CD14-positive monocyte (primary cell): ENCODE data around the gene SPG7. TPM values are rescaled to one million over a fixed set of nuclear protein-coding genes. Genes with fewer than 3 reads are reported as not detected.

Experiments used
- DNase-seq, 3 donors: peaks; one replicate each; pipeline ENCODE4 v3.0.0-alpha.2; 2011 to 2022
- H2AFZ ChIP-seq: 2 replicates; pipeline ENCODE4 v1.6.0; 2012; ENCODE audit warnings: mild to moderate bottlenecking, low read depth, low read length, inconsistent platforms; ENCODE audit not compliant: insufficient read depth, poor library complexity, severe bottlenecking
- H3K27ac ChIP-seq, 2 donors: 1 replicate in 1 of 2; 2 replicates in 1 of 2; pipeline ENCODE4 v1.5.1; 2012 to 2013; ENCODE audit warnings: low read length in 2 of 2, control low read depth in 1 of 2, inconsistent platforms in 1 of 2, low read depth in 1 of 2, mild to moderate bottlenecking in 1 of 2
- H3K27me3 ChIP-seq, 2 donors: one replicate each; pipeline versions ENCODE4 v1.6.0 to v1.6.1; 2011 to 2013; ENCODE audit warnings: low read length in 2 of 2; ENCODE audit not compliant: control insufficient read depth in 2 of 2, insufficient read depth in 2 of 2
- H3K36me3 ChIP-seq, 2 donors: replicated peaks in 1 of 2; 1 replicate in 1 of 2; 2 replicates in 1 of 2; pipeline versions ENCODE4 v1.5.1 to v1.6.1; 2012 to 2013; ENCODE audit warnings: low read length in 2 of 2, control low read depth in 1 of 2, inconsistent platforms in 1 of 2, mild to moderate bottlenecking in 1 of 2; ENCODE audit not compliant: insufficient read depth in 2 of 2, control insufficient read depth in 1 of 2
- H3K4me1 ChIP-seq, 2 donors: 1 replicate in 1 of 2; 2 replicates in 1 of 2; pipeline versions ENCODE4 v1.5.1 to v1.6.1; 2012 to 2013; ENCODE audit warnings: low read length in 2 of 2, control low read depth in 1 of 2, inconsistent platforms in 1 of 2, mild to moderate bottlenecking in 1 of 2, moderate library complexity in 1 of 2; ENCODE audit not compliant: insufficient read depth in 2 of 2, control insufficient read depth in 1 of 2
- H3K4me2 ChIP-seq: replicated peaks from 2 replicates; pipeline ENCODE3; 2012; ENCODE audit warnings: low read length, moderate library complexity, mild to moderate bottlenecking; ENCODE audit not compliant: poor library complexity, severe bottlenecking; ENCODE audit errors: extremely low read depth
- H3K4me3 ChIP-seq, 3 experiments: fragments of 200-600 bp in 1 of 3; sonication (generic) in 1 of 3; replicated peaks in 1 of 3; 1 replicate in 2 of 3; 2 replicates in 1 of 3; pipeline ENCODE4 v1.5.1; 2011 to 2013; ENCODE audit warnings: low read length in 3 of 3, mild to moderate bottlenecking in 3 of 3, control low read depth in 2 of 3, low read depth in 2 of 3, inconsistent platforms in 1 of 3, moderate library complexity in 1 of 3
- H3K79me2 ChIP-seq: 2 replicates; pipeline ENCODE4 v1.6.0; 2012; ENCODE audit warnings: mild to moderate bottlenecking, control low read depth, inconsistent platforms, low read length, moderate library complexity; ENCODE audit not compliant: insufficient read depth
- H3K9ac ChIP-seq: 2 replicates; pipeline ENCODE4 v1.6.0; 2017; ENCODE audit warnings: low read length, mild to moderate bottlenecking; ENCODE audit not compliant: insufficient read depth, poor library complexity, severe bottlenecking
- H3K9me3 ChIP-seq, 2 donors: replicated peaks in 1 of 2; 1 replicate in 1 of 2; 2 replicates in 1 of 2; pipeline versions ENCODE4 v1.5.1 to v1.6.1; 2012 to 2013; ENCODE audit warnings: low read length in 2 of 2, control low read depth in 1 of 2; ENCODE audit not compliant: control insufficient read depth in 1 of 2, insufficient read depth in 1 of 2
- H4K20me1 ChIP-seq: 2 replicates; pipeline ENCODE4 v1.6.0; 2012; ENCODE audit warnings: mild to moderate bottlenecking, low read length, control low read depth, moderate library complexity; ENCODE audit not compliant: insufficient read depth
- H3K27ac Mint-ChIP-seq, 7 donors: one replicate each; pipeline ENCODE4 v1.8.0; 2020; ENCODE audit warnings: mild to moderate bottlenecking in 7 of 7, mixed read lengths in 7 of 7, moderate library complexity in 6 of 7, inconsistent platforms in 2 of 7
- H3K27me3 Mint-ChIP-seq, 3 donors: one replicate each; pipeline ENCODE4 v1.8.0; 2021 to 2022; ENCODE audit warnings: low read depth in 3 of 3, mild to moderate bottlenecking in 3 of 3, mixed read lengths in 3 of 3, moderate library complexity in 3 of 3, inconsistent platforms in 1 of 3
- H3K36me3 Mint-ChIP-seq, 2 donors: one replicate each; pipeline ENCODE4 v1.8.0; 2020; ENCODE audit warnings: mixed read lengths in 2 of 2, inconsistent platforms in 1 of 2, mild to moderate bottlenecking in 1 of 2
- H3K4me1 Mint-ChIP-seq: one replicate; pipeline ENCODE4 v1.8.0; 2020; ENCODE audit warnings: mild to moderate bottlenecking, mixed read lengths
- H3K4me3 Mint-ChIP-seq, 2 donors: one replicate each; pipeline ENCODE4 v1.8.0; 2020; ENCODE audit warnings: mild to moderate bottlenecking in 2 of 2, mixed read lengths in 2 of 2, moderate library complexity in 1 of 2
- H3K9me3 Mint-ChIP-seq, 7 donors: one replicate each; pipeline ENCODE4 v1.8.0; 2020 to 2022; ENCODE audit warnings: mixed read lengths in 7 of 7, mild to moderate bottlenecking in 6 of 7, moderate library complexity in 6 of 7, inconsistent platforms in 2 of 7
- WGBS: methylation state at CpG from one replicate; pipeline ENCODE4 v1.1.5; 2013; ENCODE audit warnings: missing lambda C conversion rate; ENCODE audit not compliant: insufficient coverage; 5-methylcytosine and 5-hydroxymethylcytosine counted together
- intact Hi-C, 2 donors: fragments of 100-400 bp; cut with micrococcal nuclease; formaldehyde crosslinking; loops; one replicate each; pipeline versions ENCODE4 v1.15.0 to v1.15.1; 2023
- polyA minus RNA-seq: library from RNA; depleted of rRNA, polyadenylated mRNA; stranded (reverse); fragments of >200 nt; gene quantifications from 2 replicates; pipeline ENCODE4 v1.2.3, GENCODE V29; 2012
- polyA plus RNA-seq, 3 donors: library from polyadenylated mRNA; depleted of rRNA in 1 of 3; unstranded in 2 of 3; stranded (reverse) in 1 of 3; fragments of 300-500 nt in 2 of 3; fragments of >200 nt in 1 of 3; fragmentation: Illumina TruSeq in 2 of 3; gene quantifications; 1 replicate in 2 of 3; 2 replicates in 1 of 3; pipeline ENCODE4 v1.2.3, GENCODE V29; 2012 to 2021
- total RNA-seq, 12 experiments: library from RNA in 1 of 12; stranded (reverse) in 1 of 12; fragments of 120-200 nt in 1 of 12; gene quantifications; one replicate each; pipeline ENCODE4 v1.2.4 and lab custom pipeline; 2013 to 2026; ENCODE audit warnings: mixed read lengths in 6 of 12, inconsistent platforms in 1 of 12
- TF ChIP-seq, protein P1 (sequence below): fragments of 200-600 bp; IDR thresholded peaks from one replicate; pipeline ENCODE4 v1.8.0; 2022; ENCODE audit warnings: antibody characterized with exemption, mild to moderate bottlenecking

Gene SPG7
- total RNA-seq (2013), result 86.5 TPM
- polyA plus RNA-seq (100 to 1,000 TPM in 1 of 3 donors, 10 to 100 TPM in 2; 30.3 to 120 (median 34.4) TPM), polyA minus RNA-seq (69.4 and 77.9 TPM in 2 replicates), total RNA-seq (lab: John Stamatoyannopoulos, UW) (24.4 to 139 (median 91.1) reads per million in 11 experiments)

DNA sequence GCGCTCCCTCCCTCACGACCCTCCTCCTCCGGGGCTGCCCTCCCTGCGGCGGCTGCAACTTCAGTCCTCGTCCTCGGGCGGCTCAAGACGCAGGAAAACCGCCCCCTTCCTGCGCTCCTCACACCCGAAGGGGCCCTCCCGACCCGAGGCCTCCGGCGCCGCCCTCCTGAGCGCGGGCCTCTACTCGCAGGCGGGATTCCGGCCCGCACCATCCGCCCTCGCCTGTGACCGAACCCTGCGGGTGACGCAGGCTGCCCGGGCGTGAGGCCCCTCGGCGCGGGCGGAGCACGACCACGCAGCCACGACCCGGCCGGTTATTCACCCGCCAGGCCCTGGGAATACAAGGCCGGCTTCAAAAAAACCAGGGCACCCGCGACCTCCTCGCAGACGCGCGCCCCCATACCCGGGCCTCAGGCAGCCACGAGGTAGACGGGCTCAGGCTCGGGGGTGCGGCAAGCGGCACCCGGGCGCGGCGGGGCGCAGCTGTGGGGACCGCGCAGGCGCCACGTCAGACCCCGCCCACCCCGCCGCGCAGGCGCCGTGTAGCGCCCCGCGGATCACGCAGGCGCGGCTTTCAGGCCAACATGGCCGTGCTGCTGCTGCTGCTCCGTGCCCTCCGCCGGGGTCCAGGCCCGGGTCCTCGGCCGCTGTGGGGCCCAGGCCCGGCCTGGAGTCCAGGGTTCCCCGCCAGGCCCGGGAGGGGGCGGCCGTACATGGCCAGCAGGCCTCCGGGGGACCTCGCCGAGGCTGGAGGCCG, at the start of gene SPG7:
Gene SPG7 (plus strand): TSS at position 570 of the 757 bp plus-strand sequence. CDS start 15 bp downstream, at position 585.
- Histone ChIP-seq H3K27me3 (no peaks in the 10 kb centered on the region), H3K36me3 (peaks cover 23 to 28% of the 10 kb centered on the region in 2 donors), H4K20me1 (peaks cover 6% of the 10 kb centered on the region), H3K79me2 (peaks cover 47% of the 10 kb centered on the region), H3K27ac (peak within 1 kb of the TSS; percentile 66 to 90), H3K9me3 (no peaks in the 10 kb centered on the region), H3K4me3 (peak within 1 kb of the TSS; percentile 61 to 88 (median 86)), H3K9ac (peak within 1 kb of the TSS; percentile 94), H3K4me2 (peak within 1 kb of the TSS; percentile 95), H3K4me1 (peaks cover 38 to 49% of the 10 kb centered on the region in 2 donors), H2AFZ (peak within 1 kb of the TSS; percentile 75)
- peak; percentile 78 to 85 (median 84) for DNase-seq
- Mint-ChIP-seq H3K27me3 (no peaks in the 10 kb centered on the region), H3K4me3 (peak within 1 kb of the TSS; percentile 80 to 85), H3K9me3 (no peaks in the 10 kb centered on the region), H3K4me1 (peaks cover 38% of the 10 kb centered on the region), H3K36me3 (peaks cover 21 to 30% of the 10 kb centered on the region in 2 donors), H3K27ac (peak within 1 kb of the TSS; percentile 63 to 91 (median 89))
- TF ChIP-seq, protein P1, sequence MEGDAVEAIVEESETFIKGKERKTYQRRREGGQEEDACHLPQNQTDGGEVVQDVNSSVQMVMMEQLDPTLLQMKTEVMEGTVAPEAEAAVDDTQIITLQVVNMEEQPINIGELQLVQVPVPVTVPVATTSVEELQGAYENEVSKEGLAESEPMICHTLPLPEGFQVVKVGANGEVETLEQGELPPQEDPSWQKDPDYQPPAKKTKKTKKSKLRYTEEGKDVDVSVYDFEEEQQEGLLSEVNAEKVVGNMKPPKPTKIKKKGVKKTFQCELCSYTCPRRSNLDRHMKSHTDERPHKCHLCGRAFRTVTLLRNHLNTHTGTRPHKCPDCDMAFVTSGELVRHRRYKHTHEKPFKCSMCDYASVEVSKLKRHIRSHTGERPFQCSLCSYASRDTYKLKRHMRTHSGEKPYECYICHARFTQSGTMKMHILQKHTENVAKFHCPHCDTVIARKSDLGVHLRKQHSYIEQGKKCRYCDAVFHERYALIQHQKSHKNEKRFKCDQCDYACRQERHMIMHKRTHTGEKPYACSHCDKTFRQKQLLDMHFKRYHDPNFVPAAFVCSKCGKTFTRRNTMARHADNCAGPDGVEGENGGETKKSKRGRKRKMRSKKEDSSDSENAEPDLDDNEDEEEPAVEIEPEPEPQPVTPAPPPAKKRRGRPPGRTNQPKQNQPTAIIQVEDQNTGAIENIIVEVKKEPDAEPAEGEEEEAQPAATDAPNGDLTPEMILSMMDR, result no peak
- intact Hi-C loops, result loop anchor here (2.0 to 10.0 kb wide), 5 partner anchors 17 to 653 kb away; partner anchors contain the start of genes ANKRD11 (in 1 of the 2), GALNS (in 1 of the 2) and TRAPPC2L (in 1 of the 2)
- WGBS, result under 1% methylated on average over 90 of the region's 90 CpGs

DNA sequence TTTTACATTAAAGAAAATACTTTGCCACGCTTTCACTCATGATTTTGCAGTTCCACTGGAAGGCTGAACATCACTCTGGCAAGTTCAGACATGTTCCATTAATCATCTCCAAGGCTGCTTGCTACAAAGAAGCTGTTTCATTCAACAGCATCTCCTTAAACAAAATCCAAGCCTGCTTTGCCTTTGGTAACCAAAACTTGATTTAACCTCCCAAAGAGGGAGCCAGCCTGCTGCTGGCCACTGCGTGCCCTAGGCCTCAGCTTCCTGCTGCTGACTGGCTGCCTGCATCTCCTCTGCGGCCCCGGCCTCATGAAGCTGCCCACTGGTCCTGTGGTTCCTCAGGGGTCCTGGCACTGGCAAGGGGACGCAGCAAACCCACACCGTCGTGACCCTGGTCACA, 49.7 kb upstream of the SPG7 start:
- peaks cover 22 to 24% of the 10 kb centered on the region in 2 donors for H3K4me1 ChIP-seq
- no peak for DNase-seq
- H3K4me2 ChIP-seq, result no peak overlapping the region
- H3K9me3 Mint-ChIP-seq, result no peaks in the 10 kb centered on the region
- peak overlapping the region in 3 of 7 donors; percentile 8 to 33 (median 28) for H3K27ac Mint-ChIP-seq
- intact Hi-C loops, result no loop called here
- 98% methylated on average over 5 of the region's 7 CpGs for WGBS
- H2AFZ ChIP-seq, result no peak overlapping the region
- no peaks in the 10 kb centered on the region for H3K9me3 ChIP-seq
- H3K4me1 Mint-ChIP-seq, result peaks cover 37% of the 10 kb centered on the region
- peak overlapping the region in 1 of 2 donors; percentile 41 for H3K27ac ChIP-seq
- H3K36me3 ChIP-seq, result no peaks in the 10 kb centered on the region
- H3K4me3 Mint-ChIP-seq, result no peak overlapping the region
- H3K9ac ChIP-seq, result no peak overlapping the region
- H3K36me3 Mint-ChIP-seq, result peaks cover 10 to 33% of the 10 kb centered on the region in 2 donors
- peaks cover 97% of the 10 kb centered on the region for H3K79me2 ChIP-seq
- no peaks in the 10 kb centered on the region for H3K27me3 ChIP-seq
- H3K27me3 Mint-ChIP-seq, result no peaks in the 10 kb centered on the region
- TF ChIP-seq, protein P1, result no peak
- H4K20me1 ChIP-seq, result peaks cover 97% of the 10 kb centered on the region
- no peak overlapping the region for H3K4me3 ChIP-seq
